DOHH2 (cell line): ENCODE results near the gene CDAN1.

Experiments
- CTCF ChIP-seq: fragments of 200-600 bp; sonication (generic); IDR thresholded peaks from one replicate; pipeline ENCODE4 v1.5.1; 2014; ENCODE audit warnings: antibody characterized with exemption, mild to moderate bottlenecking, low read depth, low read length; ENCODE audit not compliant: poor library complexity, severe bottlenecking
- EZH2phosphoT487 ChIP-seq: fragments of 200-600 bp; sonication (generic); IDR thresholded peaks from 2 replicates; pipeline ENCODE4 v1.6.1; 2017; ENCODE audit warnings: borderline replicate concordance, mild to moderate bottlenecking, antibody characterized with exemption, low read length, moderate library complexity, mixed read lengths

GRCh38 chr15:42737529-42738328 is 801 bp upstream of the CDAN1 start:
- TF ChIP-seq CTCF (no peak), EZH2phosphoT487 (no peak)
